Hematopoietic multipotent progenitor cell treated with erythropoietin and hydrocortisone succinate and interleukin-3 and kit ligand, for 6 days (in vitro differentiated cells): Measurements from ENCODE around the gene ZNF609.
A peak's percentile ranks its signal among the peaks of the same experiment; 100 is the strongest.
"Not testable (repeated sequence)": the region's sequence is repeated elsewhere in the genome, so short reads cannot be mapped to it uniquely, and the experiment has no call there.

Source experiments
- DNase-seq: peaks from one replicate; pipeline ENCODE4 v3.0.0-alpha.2; 2015

Gene ZNF609

GRCh38 chr15:64630396-64631107, 170.2 kb downstream of the ZNF609 start:
- DNase-seq: peak; percentile 35

- DNase-seq: not testable (repeated sequence)
These were observed 172.3 kb downstream of the ZNF609 start for GRCh38 chr15:64632639-64633038.

GRCh38 chr15:64633332-64633731, 173.0 kb downstream of the ZNF609 start:
- no peak for DNase-seq

GRCh38 chr15:64634027-64634426, 173.6 kb downstream of the ZNF609 start:
- peak; percentile 75 for DNase-seq

- no peak for DNase-seq
These were observed 174.5 kb downstream of the ZNF609 start for GRCh38 chr15:64634576-64635498.

GRCh38 chr15:64635499-64636495, 175.4 kb downstream of the ZNF609 start:
- DNase-seq: peak; percentile 92

- DNase-seq: peak; percentile 76
These were observed 176.2 kb downstream of the ZNF609 start for GRCh38 chr15:64636556-64636955.

- no peak for DNase-seq
These were observed 177.0 kb downstream of the ZNF609 start for GRCh38 chr15:64637412-64637811.

GRCh38 chr15:64639744-64640143, 179.4 kb downstream of the ZNF609 start:
- DNase-seq: peak; percentile 41

GRCh38 chr15:64640146-64640871, 179.9 kb downstream of the ZNF609 start:
- no peak for DNase-seq

GRCh38 chr15:64642875-64643274, 182.5 kb downstream of the ZNF609 start:
- DNase-seq: no peak

- DNase-seq: no peak
These were observed 183.3 kb downstream of the ZNF609 start for GRCh38 chr15:64643685-64644084.

- DNase-seq: not testable (repeated sequence)
These were observed 184.4 kb downstream of the ZNF609 start for GRCh38 chr15:64644811-64645210.

- no peak for DNase-seq
These were observed 185.6 kb downstream of the ZNF609 start for GRCh38 chr15:64645995-64646394.

GRCh38 chr15:64647367-64647766, 187.0 kb downstream of the ZNF609 start:
- no peak for DNase-seq

- no peak for DNase-seq
These were observed 190.2 kb downstream of the ZNF609 start for GRCh38 chr15:64650552-64650951.

GRCh38 chr15:64651601-64652191, 191.3 kb downstream of the ZNF609 start:
- peak; percentile 25 for DNase-seq

- peak; percentile 69 for DNase-seq
These were observed 193.4 kb downstream of the ZNF609 start for GRCh38 chr15:64653757-64654156.

GRCh38 chr15:64656508-64656907, 196.1 kb downstream of the ZNF609 start:
- no peak for DNase-seq

GRCh38 chr15:64665179-64665578, 204.8 kb downstream of the ZNF609 start:
- DNase-seq: no peak

GRCh38 chr15:64667736-64668161, 207.4 kb downstream of the ZNF609 start:
- no peak for DNase-seq

- no peak for DNase-seq
These were observed 213.5 kb downstream of the ZNF609 start for GRCh38 chr15:64673866-64674265.
